H1 (cell line): ENCODE data around the gene PROK1.

Source experiments
- BACH1 ChIP-seq: IDR thresholded peaks from 2 replicates; pipeline ENCODE4 v1.6.1; 2012; ENCODE audit warnings: low read length, improper control_type of control experiment
- EP300 ChIP-seq, 2 experiments: IDR thresholded peaks; 1 replicate in 1 of 2; 2 replicates in 1 of 2; pipeline ENCODE4 v1.6.1; 2011 to 2012; ENCODE audit warnings: low read depth in 2 of 2, low read length in 2 of 2, mild to moderate bottlenecking in 2 of 2, borderline replicate concordance in 1 of 2, inconsistent platforms in 1 of 2, moderate library complexity in 1 of 2
- HDAC2 ChIP-seq, 2 experiments: fragments of 300-600 bp in 1 of 2; sonication (generic) in 1 of 2; IDR thresholded peaks; 2 replicates each; pipeline ENCODE4 v1.6.1; 2011 to 2012; ENCODE audit warnings: low read depth in 2 of 2, low read length in 2 of 2, mild to moderate bottlenecking in 2 of 2, moderate library complexity in 2 of 2, borderline replicate concordance in 1 of 2, inconsistent platforms in 1 of 2
- KDM1A ChIP-seq: fragments of 200-600, 300-600 bp; sonication (generic); IDR thresholded peaks from 2 replicates; pipeline ENCODE4 v1.7.1; 2016; ENCODE audit warnings: mild to moderate bottlenecking, low read length, borderline replicate concordance
- MAX ChIP-seq: IDR thresholded peaks from 2 replicates; pipeline ENCODE4 v1.6.1; 2012; ENCODE audit warnings: inconsistent platforms
- RNF2 ChIP-seq: fragments of 200-900, 300-1000 bp; sonication (generic); IDR thresholded peaks from 2 replicates; pipeline ENCODE4 v1.7.1; 2016; ENCODE audit warnings: borderline replicate concordance, low read depth, mild to moderate bottlenecking, antibody characterized with exemption, low read length; ENCODE audit not compliant: poor library complexity, severe bottlenecking; ENCODE audit errors: missing control alignments
- YY1 ChIP-seq: IDR thresholded peaks from 2 replicates; pipeline ENCODE4 v1.6.1; 2011; ENCODE audit warnings: low read depth, mild to moderate bottlenecking, low read length
- TF ChIP-seq, protein P1 (sequence below), 3 experiments: IDR thresholded peaks; 1 replicate in 2 of 3; 2 replicates in 1 of 3; pipeline versions ENCODE4 v1.5.1 to v1.6.1; 2011; ENCODE audit warnings: low read length in 3 of 3, mild to moderate bottlenecking in 3 of 3, inconsistent platforms in 2 of 3, low read depth in 1 of 3, moderate library complexity in 1 of 3; ENCODE audit not compliant: insufficient read depth in 1 of 3; ENCODE audit errors: control extremely low read depth in 1 of 3

GRCh38 chr1:110453829-110454228 is 2.9 kb downstream of the PROK1 start:
- TF ChIP-seq, protein P1, sequence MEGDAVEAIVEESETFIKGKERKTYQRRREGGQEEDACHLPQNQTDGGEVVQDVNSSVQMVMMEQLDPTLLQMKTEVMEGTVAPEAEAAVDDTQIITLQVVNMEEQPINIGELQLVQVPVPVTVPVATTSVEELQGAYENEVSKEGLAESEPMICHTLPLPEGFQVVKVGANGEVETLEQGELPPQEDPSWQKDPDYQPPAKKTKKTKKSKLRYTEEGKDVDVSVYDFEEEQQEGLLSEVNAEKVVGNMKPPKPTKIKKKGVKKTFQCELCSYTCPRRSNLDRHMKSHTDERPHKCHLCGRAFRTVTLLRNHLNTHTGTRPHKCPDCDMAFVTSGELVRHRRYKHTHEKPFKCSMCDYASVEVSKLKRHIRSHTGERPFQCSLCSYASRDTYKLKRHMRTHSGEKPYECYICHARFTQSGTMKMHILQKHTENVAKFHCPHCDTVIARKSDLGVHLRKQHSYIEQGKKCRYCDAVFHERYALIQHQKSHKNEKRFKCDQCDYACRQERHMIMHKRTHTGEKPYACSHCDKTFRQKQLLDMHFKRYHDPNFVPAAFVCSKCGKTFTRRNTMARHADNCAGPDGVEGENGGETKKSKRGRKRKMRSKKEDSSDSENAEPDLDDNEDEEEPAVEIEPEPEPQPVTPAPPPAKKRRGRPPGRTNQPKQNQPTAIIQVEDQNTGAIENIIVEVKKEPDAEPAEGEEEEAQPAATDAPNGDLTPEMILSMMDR (IDR thresholded peaks at IDR 0.05; ENCODE audit: control extremely low read depth in 1 of 3, insufficient read depth in 1 of 3, low read depth in 1 of 3, low read length in 3 of 3), result no peak
- TF ChIP-seq MAX (no peak), KDM1A (no peak), YY1 (no peak), BACH1 (no peak), EP300 (IDR thresholded peaks at IDR 0.05; ENCODE audit: borderline replicate concordance in 1 of 2, low read depth in 2 of 2, low read length in 2 of 2) (no peak), RNF2 (no peak), HDAC2 (IDR thresholded peaks at IDR 0.05; ENCODE audit: borderline replicate concordance in 1 of 2, low read depth in 2 of 2, low read length in 2 of 2) (no peak)
